Measurements from ENCODE around the gene PGBD5.
"Not testable (repeated sequence)": the region's sequence is repeated elsewhere in the genome, so short reads cannot be mapped to it uniquely, and the experiment has no call there.

DNA sequence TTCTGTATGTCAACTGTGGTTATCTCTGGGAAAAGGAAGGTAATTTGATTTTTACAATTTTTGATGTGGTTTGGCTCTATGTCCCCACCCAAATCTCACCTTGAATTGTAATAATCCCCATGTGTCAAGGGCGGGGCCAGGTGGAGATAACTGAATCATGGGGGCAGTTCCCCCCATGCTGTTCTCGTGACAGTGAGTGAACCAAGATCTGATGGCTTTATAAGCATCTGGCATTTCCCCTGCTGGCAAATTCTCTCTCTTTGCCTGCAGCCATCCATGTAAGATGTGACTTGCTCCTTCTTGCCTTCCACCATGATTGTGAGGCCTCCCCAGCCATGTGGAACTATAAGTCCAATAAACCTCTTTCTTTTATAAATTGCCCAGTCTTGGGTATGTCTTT is 5.8 kb downstream of the PGBD5 start:
- TF ChIP-seq CTCF (optimal IDR thresholded peaks at IDR 0.05 in 1 of 3, IDR thresholded peaks at IDR 0.05 in 1 of 3, conservative IDR thresholded peaks at IDR 0.05 in 1 of 3; ENCODE audit: extremely low read depth in 1 of 3, insufficient read depth in 2 of 3, low read length in 3 of 3); EZH2 (IDR thresholded peaks at IDR 0.05; ENCODE audit: low read length): not testable (repeated sequence)

Data from keratinocyte (primary cell).